22Rv1 (cell line): Measurements from ENCODE around the gene SECTM1.

ENCODE experiments used
- CTCF ChIP-seq: fragments of 450-650 bp; IDR thresholded peaks from 2 replicates; pipeline ENCODE4 v1.5.1; 2017; ENCODE audit warnings: mild to moderate bottlenecking
- ZFX ChIP-seq: fragments of 450-650 bp; IDR thresholded peaks from 2 replicates; pipeline ENCODE4 v1.6.1; 2017; ENCODE audit warnings: antibody characterized with exemption, borderline replicate concordance

- TF ChIP-seq CTCF: no peak
- no peak for TF ChIP-seq ZFX
These were observed 49.3 kb upstream of the SECTM1 start for GRCh38 chr17:82382933-82383255.
